Vagina (tissue), 2 donors: ENCODE data around the gene GRIN3A. TPM values are rescaled to one million over a fixed set of nuclear protein-coding genes. Genes with fewer than 3 reads are reported as not detected.
A peak's percentile ranks its signal among the peaks of the same experiment; 100 is the strongest.

Experiments
- DNase-seq, 2 donors: peaks; one replicate each; pipeline ENCODE4 v3.0.0-alpha.2; 2017; ENCODE audit errors: extremely low spot score in 2 of 2
- H3K27ac ChIP-seq: fragments of 200-600 bp; sonication (generic); one replicate; pipeline ENCODE4 v1.5.1; 2019
- H3K27me3 ChIP-seq: fragments of 200-600 bp; sonication (generic); one replicate; pipeline ENCODE4 v1.5.1; 2019
- H3K36me3 ChIP-seq, 2 donors: fragments of 200-600 bp; sonication (generic); one replicate each; pipeline ENCODE4 v1.5.1; 2017 to 2019
- H3K4me1 ChIP-seq: fragments of 200-600 bp; sonication (generic); one replicate; pipeline ENCODE4 v1.5.1; 2019
- H3K4me3 ChIP-seq, 2 donors: fragments of 200-600 bp; sonication (generic); 1 replicate in 1 of 2; 2 replicates in 1 of 2; pipeline ENCODE4 v1.5.1; 2016 to 2019
- H3K9me3 ChIP-seq: fragments of 200-600 bp; sonication (generic); one replicate; pipeline ENCODE4 v1.5.1; 2019
- POLR2A ChIP-seq, 2 donors: fragments of 450-650 bp; IDR thresholded peaks; one replicate each; pipeline ENCODE4 v1.6.1; 2017; ENCODE audit warnings: antibody characterized with exemption in 2 of 2, mild to moderate bottlenecking in 2 of 2, moderate library complexity in 2 of 2
- POLR2AphosphoS5 ChIP-seq, 2 donors: sonication (generic); formaldehyde crosslinking; IDR thresholded peaks; one replicate each; pipeline ENCODE4 v1.9.0; 2017; ENCODE audit warnings: antibody characterized with exemption in 2 of 2, mild to moderate bottlenecking in 2 of 2, low read depth in 1 of 2; ENCODE audit not compliant: insufficient read depth in 1 of 2
- intact Hi-C: fragments of 100-400 bp; cut with DNase I; formaldehyde crosslinking; loops from one replicate; pipeline ENCODE4 v1.15.1; 2023
- total RNA-seq: library from RNA; depleted of rRNA; stranded (reverse); fragments of >200 nt; gene quantifications from one replicate; pipeline ENCODE4 v1.2.3, GENCODE V29; 2016
- TF ChIP-seq, protein P1 (sequence below), 3 experiments: fragments of 450-650 bp in 2 of 3; fragments of 200-600 bp in 1 of 3; sonication (generic) in 1 of 3; IDR thresholded peaks; one replicate each; pipeline ENCODE4 v1.5.1; 2017 to 2019; ENCODE audit warnings: antibody characterized with exemption in 3 of 3, mild to moderate bottlenecking in 2 of 3, moderate library complexity in 2 of 3

The GRIN3A gene
- total RNA-seq, 1 donor from 2014 or later = 1.5 TPM

DNA sequence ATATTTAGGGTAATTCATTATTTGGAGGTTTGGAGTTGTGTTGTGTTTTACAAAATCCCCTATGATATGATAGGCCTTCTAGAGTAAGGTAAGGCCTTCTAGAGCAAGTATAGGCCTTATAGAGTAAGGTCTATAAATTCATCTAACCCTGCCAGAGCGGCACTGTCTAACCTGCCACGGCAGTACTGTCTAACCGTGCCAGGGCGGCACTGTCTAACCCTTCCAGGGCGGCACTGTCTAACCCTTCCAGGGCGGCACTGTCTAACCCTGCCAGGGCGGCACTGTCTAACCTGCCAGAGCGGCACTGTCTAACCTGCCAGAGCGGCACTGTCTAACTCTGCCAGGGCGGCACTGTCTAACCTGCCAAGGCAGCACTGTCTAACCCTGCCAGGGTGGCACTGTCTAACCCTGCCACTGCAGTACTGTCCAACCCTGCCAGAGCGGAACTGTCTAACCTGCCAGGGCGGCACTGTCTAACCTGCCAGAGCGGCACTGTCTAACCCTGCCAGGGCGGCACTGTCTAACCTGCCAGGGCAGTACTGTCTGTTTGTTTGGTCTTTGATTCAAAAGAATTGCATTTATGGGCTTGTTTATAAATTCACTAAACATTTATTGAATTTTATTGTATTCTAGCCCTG lies 195.2 kb downstream of the GRIN3A start:
- H3K36me3 ChIP-seq = peaks cover 0 to 51% of the 10 kb centered on the region in 2 donors
- H3K27ac ChIP-seq = no peak overlapping the region
- H3K27me3 ChIP-seq = no peaks in the 10 kb centered on the region
- intact Hi-C loops = no loop called here
- H3K4me3 ChIP-seq = no peak overlapping the region
- no peaks in the 10 kb centered on the region for H3K9me3 ChIP-seq
- TF ChIP-seq POLR2A (IDR thresholded peaks at IDR 0.05) = no peak
- DNase-seq = no peak
- H3K4me1 ChIP-seq = peaks cover 4% of the 10 kb centered on the region

DNA sequence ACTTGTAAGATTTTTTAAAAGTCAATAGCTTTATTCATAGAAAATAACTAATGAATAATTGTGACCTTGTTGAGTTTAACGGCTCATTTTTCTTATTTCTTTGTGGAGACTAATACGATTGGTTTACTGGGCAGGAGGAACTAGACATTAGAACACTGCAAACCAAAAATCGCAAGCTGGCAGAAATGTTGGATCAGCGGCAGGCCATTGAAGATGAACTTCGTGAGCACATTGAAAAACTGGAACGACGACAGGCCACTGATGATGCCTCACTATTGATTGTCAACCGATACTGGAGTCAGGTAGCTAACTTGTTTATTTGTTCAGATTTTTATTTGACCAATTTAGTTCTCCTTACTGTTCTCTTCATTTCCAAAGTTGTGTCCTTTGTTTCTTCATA lies 198.4 kb downstream of the GRIN3A start:
- TF ChIP-seq POLR2A (IDR thresholded peaks at IDR 0.05) (no peak), POLR2AphosphoS5 (IDR thresholded peaks at IDR 0.05; ENCODE audit: insufficient read depth in 1 of 2, low read depth in 1 of 2) (no peak)
- TF ChIP-seq, protein P1, sequence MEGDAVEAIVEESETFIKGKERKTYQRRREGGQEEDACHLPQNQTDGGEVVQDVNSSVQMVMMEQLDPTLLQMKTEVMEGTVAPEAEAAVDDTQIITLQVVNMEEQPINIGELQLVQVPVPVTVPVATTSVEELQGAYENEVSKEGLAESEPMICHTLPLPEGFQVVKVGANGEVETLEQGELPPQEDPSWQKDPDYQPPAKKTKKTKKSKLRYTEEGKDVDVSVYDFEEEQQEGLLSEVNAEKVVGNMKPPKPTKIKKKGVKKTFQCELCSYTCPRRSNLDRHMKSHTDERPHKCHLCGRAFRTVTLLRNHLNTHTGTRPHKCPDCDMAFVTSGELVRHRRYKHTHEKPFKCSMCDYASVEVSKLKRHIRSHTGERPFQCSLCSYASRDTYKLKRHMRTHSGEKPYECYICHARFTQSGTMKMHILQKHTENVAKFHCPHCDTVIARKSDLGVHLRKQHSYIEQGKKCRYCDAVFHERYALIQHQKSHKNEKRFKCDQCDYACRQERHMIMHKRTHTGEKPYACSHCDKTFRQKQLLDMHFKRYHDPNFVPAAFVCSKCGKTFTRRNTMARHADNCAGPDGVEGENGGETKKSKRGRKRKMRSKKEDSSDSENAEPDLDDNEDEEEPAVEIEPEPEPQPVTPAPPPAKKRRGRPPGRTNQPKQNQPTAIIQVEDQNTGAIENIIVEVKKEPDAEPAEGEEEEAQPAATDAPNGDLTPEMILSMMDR (IDR thresholded peaks at IDR 0.05) = no peak
- Histone ChIP-seq H3K27me3 (no peaks in the 10 kb centered on the region), H3K27ac (no peak overlapping the region), H3K36me3 (peaks cover 0 to 40% of the 10 kb centered on the region in 2 donors), H3K4me3 (no peak overlapping the region), H3K9me3 (no peaks in the 10 kb centered on the region), H3K4me1 (peaks cover 30% of the 10 kb centered on the region)
- DNase-seq = no peak
- intact Hi-C loops = no loop called here

DNA sequence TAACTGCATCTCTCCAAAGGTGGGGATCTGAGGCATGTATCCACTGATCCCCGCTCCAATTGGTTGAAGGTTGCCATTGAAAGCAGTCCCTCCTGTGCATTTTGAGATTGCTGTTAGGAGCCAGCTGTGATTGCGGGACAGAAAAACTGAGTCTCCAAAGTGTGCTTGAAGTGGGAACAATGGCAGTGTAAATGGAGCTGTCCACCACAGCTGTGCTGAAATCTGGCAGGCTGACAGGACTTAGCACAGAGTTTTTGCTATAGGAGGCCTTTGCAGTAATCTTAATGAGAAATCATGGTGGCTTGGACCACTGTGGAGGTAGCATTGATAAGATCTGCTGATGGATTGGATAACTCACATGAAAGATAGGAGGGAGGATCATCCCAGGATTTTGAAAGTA lies 201.5 kb downstream of the GRIN3A start:
- TF ChIP-seq POLR2AphosphoS5 (IDR thresholded peaks at IDR 0.05; ENCODE audit: insufficient read depth in 1 of 2, low read depth in 1 of 2) = no peak
- TF ChIP-seq, protein P1 (IDR thresholded peaks at IDR 0.05) = no peak
- TF ChIP-seq POLR2A (IDR thresholded peaks at IDR 0.05) = no peak
- H3K27ac ChIP-seq = no peak overlapping the region
- peaks cover 0 to 31% of the 10 kb centered on the region in 2 donors for H3K36me3 ChIP-seq
- H3K9me3 ChIP-seq = no peaks in the 10 kb centered on the region
- H3K4me1 ChIP-seq = peaks cover 42% of the 10 kb centered on the region
- no peak for DNase-seq
- no peaks in the 10 kb centered on the region for H3K27me3 ChIP-seq
- no peak overlapping the region for H3K4me3 ChIP-seq
- intact Hi-C loops = loop anchor here (10.0 kb wide), 1 partner anchor 142 kb away; the partner anchor contains the start of genes MRPL50 and ZNF189

DNA sequence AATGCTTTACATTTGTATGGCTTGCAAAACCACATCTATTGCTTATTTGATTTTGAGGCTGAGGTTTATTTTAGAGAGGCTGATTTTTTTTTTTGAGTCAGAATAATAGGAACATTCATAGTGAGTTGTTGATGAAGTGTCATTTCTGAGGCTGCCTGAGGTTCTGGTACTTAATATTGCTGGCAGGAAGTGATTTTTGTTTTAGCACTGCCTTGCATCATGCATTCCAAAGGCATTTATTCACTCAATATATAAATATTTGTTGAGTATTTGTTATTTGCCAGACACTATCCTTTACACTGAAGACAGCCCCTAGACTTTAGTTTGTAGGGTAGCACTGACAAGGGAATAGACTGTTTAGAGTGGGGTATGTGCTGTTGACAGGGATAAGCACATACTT lies 202.1 kb downstream of the GRIN3A start:
- Histone ChIP-seq H3K9me3 (no peaks in the 10 kb centered on the region), H3K36me3 (peaks cover 0 to 30% of the 10 kb centered on the region in 2 donors), H3K27ac (no peak overlapping the region), H3K4me3 (no peak overlapping the region), H3K4me1 (peaks cover 42% of the 10 kb centered on the region), H3K27me3 (no peaks in the 10 kb centered on the region)
- intact Hi-C loops = loop anchor here (10.0 kb wide), 1 partner anchor 142 kb away; the partner anchor contains the start of genes MRPL50 and ZNF189
- DNase-seq = no peak
- TF ChIP-seq POLR2AphosphoS5 (IDR thresholded peaks at IDR 0.05; ENCODE audit: insufficient read depth in 1 of 2, low read depth in 1 of 2) (no peak), POLR2A (IDR thresholded peaks at IDR 0.05) (no peak)
- TF ChIP-seq, protein P1 (IDR thresholded peaks at IDR 0.05) = no peak

DNA sequence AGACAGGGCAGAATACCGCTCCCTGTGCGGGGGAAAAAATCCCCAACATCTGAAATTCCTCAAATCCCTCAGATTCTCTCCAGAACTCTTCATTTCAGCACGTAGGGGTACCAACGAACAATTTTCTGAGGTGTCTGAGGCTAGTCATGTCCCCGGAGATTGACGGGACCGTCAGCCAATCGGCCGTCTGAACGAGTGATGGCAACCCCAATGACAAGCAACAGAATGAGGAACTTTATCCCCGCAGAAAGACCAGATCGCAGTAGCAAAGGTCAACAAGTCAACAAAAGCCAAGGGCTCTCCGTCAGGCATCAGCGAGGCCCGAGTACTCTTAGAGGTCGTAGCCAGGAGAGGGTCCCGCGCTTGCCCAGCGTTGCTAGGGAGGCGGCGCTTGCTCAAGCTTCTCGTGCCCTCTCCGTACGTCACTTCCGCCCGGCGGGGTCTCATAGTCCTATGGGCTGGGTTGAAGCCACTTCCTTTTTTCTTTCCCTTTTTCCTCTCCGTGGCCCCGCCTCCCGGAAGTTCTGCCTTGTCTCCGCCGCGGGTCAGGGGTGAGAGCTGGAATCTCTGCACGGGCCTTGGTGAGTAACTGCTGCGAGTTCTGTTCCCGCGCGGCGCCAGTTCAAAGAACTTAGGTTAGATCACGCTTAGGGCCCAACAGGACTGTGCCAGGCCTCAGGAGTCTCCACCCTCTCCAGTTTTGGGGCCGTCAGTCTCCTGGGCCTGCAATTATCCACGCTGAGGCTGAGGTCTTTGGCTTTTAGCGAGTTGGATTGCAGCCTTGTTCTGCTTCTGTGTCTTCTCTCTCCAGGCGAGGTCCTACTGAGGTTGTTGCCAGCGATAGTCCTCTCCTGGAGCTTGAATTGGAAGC lies 204.9 kb downstream of the GRIN3A start, which contains the start of gene RNF20:
Gene RNF20 (plus strand): TSS at position 520 of the 871 bp plus-strand sequence. CDS start 1,571 bp downstream, outside the sequence.
- H3K4me3 ChIP-seq = peak within 1 kb of the TSS; percentile 72 to 85
- peaks cover 42% of the 10 kb centered on the region for H3K4me1 ChIP-seq
- H3K36me3 ChIP-seq = peaks cover 0 to 21% of the 10 kb centered on the region in 2 donors
- no peaks in the 10 kb centered on the region for H3K27me3 ChIP-seq
- H3K27ac ChIP-seq = peak within 1 kb of the TSS; percentile 94
- no peaks in the 10 kb centered on the region for H3K9me3 ChIP-seq
- DNase-seq = peak; percentile 98 to 99
- TF ChIP-seq POLR2AphosphoS5 (IDR thresholded peaks at IDR 0.05; ENCODE audit: insufficient read depth in 1 of 2, low read depth in 1 of 2) = peak; percentile 83 to 86
- no peak for TF ChIP-seq POLR2A (IDR thresholded peaks at IDR 0.05)
- TF ChIP-seq, protein P1 (IDR thresholded peaks at IDR 0.05) = no peak
- intact Hi-C loops = loop anchor here (5.0 to 10.0 kb wide), 2 partner anchors 71 to 139 kb away; partner anchors contain the start of genes MRPL50 and ZNF189
